ENCODE data around the gene USP3.

DNA sequence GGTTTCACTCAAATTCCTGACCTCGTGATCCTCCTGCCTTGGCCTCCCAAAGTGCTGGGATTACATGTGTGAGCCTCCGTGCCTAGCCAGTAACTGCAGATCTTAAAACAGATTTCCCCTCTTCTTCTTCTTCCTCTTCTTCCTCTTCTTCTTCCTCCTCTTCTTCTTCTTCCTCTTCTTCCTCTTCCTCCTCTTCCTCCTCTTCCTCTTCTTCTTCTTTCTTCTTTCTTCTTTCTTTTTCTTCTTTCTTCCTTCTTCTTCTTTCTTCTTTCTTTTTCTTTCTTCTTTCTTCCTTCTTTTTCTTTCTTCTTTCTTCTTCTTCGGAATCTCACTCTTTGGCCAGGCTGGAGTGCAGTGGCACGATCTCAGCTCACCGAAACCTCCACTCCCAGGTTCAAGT, 7.8 kb downstream of the USP3 start:
- TF ChIP-seq GATA2 (IDR thresholded peaks at IDR 0.05; ENCODE audit: low read depth, low read length) (no peak), GATA3 (IDR thresholded peaks at IDR 0.05; ENCODE audit: low read depth, low read length) (no peak)

All from SH-SY5Y (cell line).